Anterior cingulate cortex (tissue), 58 donors: ENCODE measurements around the gene CRTAC1.

ENCODE experiments used
- DNase-seq, 58 donors: peaks; one replicate each; lab custom pipeline; 2025; lab: John Stamatoyannopoulos, UW

Gene CRTAC1, protein sequence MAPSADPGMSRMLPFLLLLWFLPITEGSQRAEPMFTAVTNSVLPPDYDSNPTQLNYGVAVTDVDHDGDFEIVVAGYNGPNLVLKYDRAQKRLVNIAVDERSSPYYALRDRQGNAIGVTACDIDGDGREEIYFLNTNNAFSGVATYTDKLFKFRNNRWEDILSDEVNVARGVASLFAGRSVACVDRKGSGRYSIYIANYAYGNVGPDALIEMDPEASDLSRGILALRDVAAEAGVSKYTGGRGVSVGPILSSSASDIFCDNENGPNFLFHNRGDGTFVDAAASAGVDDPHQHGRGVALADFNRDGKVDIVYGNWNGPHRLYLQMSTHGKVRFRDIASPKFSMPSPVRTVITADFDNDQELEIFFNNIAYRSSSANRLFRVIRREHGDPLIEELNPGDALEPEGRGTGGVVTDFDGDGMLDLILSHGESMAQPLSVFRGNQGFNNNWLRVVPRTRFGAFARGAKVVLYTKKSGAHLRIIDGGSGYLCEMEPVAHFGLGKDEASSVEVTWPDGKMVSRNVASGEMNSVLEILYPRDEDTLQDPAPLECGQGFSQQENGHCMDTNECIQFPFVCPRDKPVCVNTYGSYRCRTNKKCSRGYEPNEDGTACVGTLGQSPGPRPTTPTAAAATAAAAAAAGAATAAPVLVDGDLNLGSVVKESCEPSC

DNA sequence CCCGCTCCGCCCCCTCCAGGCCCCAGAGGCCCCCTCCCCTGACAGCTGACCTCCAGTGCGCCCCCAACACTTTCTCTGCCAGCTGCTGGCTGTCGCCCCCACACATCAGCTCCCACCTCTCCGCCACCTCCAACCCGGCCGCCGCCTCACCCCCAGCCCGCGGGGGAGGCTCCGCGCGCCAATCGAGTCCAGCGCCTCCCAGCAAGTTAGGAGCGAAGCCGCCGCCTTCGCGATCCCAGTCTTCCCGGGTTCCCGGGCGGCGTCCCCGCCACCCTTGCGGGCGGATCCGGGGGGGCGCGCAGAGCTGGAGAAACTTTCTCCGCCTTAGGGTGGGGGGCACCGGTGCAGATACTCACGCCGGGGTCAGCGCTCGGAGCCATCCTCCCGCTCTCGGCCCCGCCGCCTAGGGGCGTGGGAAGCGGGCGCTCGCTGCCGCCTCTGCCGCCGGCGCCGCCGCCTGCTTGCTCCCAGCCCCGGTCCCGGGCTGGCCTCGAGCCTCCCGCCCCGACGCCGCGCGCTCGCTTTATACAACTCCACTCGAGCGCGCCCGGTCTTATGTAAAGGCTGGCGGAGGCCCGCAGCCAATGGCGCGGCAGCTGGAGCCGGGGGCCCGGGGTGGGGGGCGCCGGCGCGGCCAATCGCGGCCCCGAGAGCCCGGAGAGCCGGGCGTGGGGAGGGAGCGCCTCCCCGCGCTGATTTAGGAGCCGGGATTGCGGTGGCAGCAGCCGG, at the start of gene CRTAC1:
Gene CRTAC1, minus strand, starts transcription at position 529 of the 729 bp plus-strand sequence. Its CDS starts 149 bp downstream, at position 380.
- DNase-seq: peak in 55 of 58 donors; percentile 28 to 90 (median 74)

DNA sequence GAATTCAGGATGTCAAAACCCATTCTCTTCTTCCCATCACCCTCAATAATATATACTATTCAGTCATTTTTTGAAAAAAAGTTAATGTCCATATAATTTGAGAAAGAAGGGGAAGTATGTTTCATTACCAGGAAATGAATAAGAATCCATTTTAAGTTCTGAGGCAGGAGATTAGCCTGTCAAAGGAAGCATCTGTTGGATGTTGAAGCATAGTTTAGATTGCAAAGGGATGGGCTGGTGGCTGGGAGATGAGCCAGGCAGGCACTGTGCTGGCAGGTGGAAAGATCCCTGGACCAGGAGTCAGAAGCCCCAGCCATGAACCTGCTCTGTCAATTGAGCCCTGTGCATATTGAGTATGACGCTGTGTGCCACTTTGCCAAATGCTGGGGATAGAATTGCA, 48.4 kb upstream of the CRTAC1 start:
- DNase-seq: no peak

DNA sequence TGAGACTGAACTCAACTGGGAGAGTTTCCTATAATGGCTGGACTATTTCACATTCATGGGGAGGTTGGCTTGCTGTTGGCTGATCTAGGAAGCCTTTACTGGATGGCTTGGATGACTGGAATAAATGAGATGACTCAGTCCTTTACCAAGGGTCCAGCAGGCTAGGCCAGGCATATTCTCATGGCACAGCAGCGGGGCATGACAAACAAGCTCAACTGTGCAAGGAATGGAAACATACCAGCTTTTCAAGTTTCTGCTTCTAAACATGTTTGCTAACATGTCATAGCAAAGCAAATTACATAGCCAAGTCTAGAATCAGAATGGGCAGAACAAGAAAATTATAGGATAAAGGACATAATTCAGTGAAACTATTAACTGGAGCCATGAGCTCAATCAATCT, 46.8 kb upstream of the CRTAC1 start:
- DNase-seq: no peak

DNA sequence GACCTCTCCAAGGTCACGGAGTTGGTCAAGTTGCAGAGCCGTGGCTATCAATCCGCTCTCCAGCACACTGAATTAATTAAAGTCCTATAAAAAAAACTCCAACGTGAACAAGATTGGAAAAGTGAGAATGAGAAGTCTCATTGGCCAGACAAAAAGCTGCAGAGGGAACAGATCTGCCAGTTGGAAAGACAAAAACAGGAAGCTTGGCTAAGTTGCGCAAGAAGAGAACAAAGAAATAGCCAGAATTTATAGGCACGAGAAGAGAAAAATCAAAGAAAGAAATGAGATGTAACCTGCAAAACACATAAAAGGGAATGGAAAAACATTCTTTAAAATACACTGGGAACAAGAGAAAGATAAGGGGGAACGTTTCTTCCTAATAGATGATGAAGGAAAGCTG, 45.7 kb upstream of the CRTAC1 start:
- no peak for DNase-seq

DNA sequence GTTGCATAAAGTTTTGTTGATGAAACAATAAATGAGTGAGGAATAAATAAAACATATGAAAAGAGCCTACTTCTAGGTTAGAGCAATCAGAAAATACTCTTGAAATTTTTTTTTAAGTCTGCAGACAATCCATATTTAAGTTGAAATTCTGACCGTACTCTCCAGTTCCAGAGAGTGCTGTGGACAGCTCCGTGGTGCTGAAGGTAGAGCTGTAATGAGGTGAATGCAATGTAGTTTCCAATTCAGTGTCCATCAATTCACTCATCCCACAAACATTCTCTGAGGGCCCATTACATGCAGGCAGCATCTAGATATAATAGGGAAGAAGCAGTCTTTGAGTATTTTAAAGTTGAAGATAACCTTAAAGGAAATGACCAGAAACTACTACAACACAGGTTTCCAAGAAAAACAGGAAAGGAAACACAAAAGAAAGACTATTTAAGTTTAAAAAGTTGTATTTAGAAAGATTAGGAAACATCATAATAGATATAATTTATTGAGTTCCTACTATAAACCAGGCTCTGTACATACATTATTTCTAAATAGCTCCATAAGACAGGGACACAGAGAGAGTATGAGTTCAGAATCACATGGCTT, 44.0 kb upstream of the CRTAC1 start:
- no peak for DNase-seq

DNA sequence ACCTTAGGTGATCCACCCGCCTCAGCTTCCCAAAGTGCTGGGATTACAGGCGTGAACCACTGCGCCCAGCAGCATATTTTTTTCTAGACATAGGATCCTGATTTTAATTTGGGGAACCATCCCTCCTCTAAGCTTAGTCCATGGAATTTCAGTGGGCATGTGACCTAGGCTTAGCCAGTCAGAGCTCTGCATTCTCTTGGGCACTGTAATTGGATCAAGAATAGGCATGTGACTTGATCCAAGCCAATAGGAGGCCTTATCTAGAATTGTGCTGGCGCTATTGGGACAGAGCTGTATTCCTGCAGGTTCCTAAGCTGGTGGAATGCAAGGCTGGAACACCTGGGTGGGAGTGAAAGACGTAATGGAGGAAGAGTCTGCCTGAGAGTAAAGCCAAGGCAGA, 36.7 kb upstream of the CRTAC1 start:
- no peak for DNase-seq

DNA sequence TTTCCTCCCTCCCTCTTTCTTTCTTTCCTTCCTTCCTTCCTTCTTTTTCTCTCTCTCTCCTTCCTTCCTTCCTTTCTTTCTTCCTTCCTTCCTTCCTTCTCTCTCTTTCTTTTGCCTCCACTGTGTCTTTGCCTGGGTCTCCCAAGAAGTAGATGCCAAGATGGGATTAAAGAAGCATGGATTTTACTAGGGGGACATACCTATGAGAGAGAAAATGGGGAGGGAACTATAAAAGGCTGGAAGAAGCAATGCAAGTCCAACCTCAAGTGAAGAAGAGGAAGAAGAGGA, 33.3 kb upstream of the CRTAC1 start:
- no peak for DNase-seq

DNA sequence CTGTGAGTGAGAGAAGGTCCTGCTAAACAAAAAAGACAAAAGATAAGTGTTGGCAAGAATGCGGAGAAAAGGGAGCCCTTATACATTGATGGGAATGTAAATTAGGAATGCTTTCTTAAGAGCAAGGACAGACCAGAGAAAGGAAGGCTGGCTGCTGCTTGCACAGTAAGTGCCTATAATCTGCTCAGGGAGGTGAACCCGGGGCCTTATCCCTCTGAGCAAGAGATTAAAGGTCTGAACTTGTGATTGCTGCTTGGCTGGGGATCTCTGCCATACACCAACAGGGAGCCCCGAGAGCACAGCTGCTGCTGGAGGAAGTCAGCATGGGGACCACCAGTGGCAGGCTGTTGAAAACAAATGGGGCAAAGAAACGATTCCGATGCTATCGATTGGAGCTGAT, 32.0 kb upstream of the CRTAC1 start:
- no peak for DNase-seq

DNA sequence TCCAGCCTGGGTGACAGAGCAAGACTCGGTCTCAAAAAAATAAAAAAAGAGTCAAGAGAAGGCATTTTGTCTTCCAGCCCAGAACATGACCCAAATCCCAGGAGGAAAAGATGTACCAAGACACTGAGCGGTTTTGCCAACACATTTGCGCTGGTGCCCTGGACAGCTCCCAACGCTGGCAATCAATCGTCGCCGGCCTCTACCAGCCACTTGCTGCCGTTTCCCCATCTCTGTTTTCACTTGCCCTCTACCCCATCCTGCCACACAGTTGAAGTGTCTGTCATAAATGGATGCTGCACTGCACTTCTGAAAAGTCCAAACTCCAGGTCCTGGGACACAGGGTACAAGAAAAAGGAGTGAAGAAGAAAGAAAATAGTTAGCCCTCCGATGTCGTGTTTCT, 29.7 kb upstream of the CRTAC1 start:
- peak in 2 of 58 donors; percentile 5 to 9 for DNase-seq

DNA sequence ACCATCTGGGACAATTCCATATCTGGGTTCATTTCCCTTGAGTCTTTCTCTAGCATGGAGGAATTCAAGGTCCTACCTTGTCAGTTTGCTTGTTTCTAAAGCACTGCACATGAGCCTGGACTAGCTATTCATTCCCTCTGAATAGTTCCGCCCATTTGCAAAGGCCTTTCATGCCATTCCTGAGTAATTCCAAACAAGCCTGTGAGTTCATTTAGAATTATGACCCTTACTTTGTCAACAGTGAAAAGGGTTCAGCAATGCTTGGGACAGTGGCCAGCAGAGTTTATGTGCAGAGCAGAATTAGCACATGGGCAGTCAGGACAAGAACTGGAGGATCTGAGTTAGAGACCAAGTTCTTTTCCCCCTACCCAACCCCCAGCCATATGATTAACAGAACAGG, 27.9 kb upstream of the CRTAC1 start:
- DNase-seq: no peak

DNA sequence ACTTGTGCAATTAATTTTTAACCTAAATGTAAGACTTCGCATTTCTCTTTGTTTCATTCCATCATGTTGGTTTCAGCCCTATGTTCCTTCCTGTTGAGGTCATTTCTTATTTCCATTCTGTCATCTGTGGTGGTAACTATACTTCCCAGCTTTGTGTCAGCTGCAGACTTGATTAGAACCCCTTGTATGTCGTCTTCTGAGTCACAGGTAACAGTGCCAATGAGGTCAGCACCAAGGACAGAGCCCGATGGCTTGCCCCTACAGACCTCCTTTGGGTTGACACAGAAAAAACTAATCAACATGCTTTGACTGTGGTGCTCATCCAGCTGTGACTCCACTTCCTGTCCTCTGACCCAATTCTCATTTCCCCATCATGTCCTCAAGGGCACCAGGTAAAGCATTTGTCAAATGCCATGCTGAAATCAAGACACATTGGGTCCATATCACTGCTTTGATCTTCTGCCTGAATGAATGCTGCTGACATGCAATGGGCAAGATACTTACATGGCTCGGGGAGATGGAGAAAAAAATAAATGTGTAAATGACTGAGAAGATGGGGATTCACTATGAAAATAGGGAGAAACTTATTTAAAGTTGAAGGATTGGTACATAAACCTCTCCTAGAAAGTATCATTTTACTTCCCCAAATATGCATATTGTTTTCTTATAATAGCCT, 25.6 kb upstream of the CRTAC1 start:
- DNase-seq: no peak

DNA sequence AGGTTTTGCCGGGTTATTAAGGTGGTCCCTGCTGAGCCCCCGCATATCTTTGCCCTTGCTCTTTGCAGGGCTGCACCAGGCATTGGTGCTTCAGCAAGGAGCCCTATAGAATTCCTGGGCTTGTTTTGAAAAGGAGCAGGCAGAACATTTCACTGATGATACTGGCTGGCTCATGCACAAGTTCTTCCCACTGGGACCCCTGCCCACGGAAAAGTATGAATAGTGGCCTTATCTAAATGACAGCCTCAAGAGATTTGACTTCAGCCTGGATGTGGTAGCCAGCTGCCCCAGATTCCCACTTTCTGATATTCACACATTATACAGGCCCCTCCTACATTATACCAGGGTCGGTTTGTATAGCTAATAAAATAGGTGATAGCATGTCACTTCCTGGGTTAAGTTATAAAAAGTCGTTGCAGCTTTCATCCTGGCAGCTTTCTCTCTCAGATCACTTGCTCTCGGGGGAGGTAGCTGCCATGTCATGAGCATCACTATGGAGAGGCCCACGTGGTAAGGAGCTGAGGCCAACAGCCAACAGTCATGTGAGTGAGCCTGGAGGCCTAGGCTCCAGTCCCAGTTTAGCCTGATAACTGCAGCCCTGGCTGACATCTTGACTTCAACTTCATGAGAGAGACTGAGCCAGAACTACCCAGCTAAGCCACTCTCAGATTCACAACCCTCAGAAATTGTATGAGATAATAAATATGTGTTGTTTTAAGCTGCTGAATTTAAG, 16.8 kb upstream of the CRTAC1 start:
- peak in 41 of 58 donors; percentile 6 to 82 (median 42) for DNase-seq

DNA sequence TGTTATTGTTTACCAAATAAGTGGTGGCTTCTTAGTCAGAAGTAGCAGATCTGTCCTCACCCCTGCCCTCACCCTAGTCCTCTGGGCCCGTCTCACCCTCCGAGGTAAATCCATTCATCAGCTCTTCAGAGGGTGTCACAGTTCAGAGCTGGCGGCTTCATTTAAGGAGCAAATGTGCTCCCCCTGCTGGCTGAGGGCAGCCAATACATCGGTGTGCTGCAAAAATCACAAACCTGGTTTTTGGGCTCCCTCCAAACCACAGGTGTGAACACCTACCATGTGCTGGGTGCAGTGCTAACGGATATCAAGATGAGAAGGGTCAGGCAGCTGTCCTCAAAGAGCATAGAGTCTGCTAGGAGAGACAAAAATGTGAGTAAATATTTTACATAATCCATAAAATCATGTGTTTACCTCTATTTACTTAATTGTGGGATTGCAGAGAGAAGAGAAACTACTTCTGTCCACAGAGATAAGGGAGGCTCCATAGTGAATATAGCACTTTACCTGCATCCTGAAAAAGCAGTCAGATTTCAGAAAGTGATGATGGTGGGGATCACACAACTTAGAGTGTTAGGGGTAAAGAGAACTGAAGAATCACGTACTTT, 15.5 kb upstream of the CRTAC1 start:
- DNase-seq: peak in 41 of 58 donors; percentile 4 to 65 (median 29)

DNA sequence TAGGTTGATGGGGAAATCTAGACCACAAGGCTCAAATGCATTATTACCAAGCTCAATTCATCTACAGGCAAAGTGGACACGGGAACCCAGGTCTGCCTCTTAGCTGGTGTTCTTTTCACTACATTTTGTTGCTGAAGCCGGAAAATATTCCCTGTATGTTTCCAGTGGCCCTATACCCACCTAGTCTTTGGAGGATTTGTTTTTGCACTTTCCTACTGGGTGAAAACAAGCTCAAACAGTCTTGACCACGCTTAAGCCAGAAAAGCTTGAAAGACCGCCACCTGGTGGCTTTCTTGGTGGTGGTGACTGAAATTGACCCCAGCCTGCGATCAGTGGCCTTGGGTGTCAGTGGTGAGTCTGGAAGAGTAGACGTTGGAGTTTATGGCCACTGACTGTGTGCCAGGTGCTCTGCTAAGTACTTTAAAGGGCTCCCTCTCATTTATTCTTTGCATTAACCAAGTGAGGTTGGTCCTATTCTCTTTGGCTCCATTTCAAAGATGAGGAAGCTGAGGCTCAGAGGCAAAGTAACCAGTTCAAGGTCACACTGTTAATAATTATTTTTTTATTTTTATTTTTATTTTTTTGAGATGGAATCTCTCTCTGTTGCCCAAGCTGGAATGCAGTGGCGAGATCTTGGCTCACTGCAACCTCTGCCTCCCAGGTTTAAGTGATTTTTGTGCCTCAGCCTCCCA, 11.1 kb upstream of the CRTAC1 start:
- DNase-seq: peak in 46 of 58 donors; percentile 2 to 75 (median 46)

DNA sequence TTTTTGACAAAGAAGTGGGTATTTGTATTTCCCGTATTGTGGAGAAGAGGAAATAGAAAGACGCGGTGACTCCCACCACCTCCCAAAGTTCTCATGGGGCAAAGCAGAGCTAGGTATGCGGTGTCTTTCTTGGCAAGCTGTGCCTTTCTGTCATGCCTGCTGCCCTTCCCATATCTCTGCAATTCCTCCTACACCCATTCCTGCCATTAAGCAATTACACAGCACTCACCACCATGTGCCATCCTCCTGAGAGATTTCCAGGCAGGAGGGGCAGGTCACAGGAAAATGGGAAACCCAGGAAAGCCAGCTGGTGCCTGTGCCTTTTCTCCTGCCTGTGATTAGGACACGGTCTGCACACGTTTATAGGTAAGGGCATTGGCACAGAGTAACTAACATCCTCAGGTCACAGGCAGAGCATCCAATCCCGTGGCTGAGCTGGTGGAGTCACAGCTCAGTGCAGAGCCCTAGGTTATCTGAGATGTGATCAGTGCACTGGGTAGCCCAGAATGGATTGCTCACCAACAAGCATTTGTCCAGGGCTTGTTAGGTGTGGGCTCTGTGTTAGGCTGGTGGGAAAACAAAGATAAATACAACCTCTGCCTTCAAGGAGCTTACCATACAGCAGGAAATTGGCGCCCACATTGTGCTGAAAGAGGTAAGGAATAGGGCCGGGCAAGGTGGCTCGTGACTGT, 9.4 kb upstream of the CRTAC1 start:
- no peak for DNase-seq

DNA sequence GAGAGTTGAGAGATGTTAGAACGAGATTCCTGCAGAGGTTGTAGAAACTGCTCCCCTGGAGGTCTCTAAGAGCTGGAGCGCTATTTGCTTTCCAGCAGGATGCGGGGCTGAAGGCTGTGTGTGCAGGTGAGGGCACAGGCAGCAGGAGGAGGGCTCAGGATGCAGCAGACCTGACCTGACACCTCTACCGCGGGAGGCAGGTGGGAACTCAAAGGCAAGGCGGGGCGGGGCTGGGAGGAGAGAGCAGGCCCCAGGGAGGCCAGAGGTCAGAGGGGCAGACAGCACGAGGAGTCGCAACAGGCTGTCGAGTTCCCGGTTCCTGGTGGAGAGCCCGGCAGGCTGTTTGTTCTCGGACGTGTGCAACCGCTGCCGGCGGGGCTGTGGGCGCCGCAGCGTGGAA, 7.9 kb upstream of the CRTAC1 start:
- no peak for DNase-seq

DNA sequence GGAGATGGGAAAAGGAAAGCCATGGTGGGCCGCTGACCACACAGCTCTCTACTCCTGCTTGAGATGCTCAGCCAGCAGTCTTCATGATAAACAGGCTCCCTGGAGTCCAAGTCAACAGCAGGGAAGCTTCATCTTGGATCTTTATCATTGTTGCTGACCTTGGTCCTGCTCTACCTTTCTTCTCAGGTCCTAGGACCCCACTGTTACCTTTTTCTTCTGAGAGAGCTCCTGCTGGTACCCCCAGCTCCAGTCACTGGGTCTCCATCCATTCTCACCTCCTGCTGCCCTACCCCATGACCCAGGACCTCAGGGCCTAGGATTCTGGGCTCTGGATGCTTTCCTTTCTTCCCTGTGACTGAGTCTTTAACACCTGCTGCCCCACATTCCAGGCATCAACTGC, 5.2 kb upstream of the CRTAC1 start:
- DNase-seq: no peak

DNA sequence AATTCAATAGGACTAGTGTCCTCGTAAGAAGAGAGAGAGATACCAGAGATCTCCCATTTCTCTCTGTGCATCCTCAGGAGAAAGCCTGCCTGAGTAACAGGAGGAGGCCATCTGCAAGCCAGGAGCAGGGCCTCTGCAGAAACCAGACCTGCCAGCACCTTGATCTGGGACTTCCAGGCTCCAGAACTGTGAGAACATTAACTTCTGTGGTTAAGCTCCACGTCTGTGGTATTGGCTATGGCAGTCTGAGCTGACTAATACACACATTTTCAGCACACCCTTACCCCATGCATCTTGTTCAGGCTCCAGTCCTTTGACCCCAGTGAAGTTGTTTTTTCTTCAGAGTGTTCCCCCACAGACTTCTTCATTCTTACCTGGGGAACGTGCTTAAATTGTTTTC, 3.1 kb upstream of the CRTAC1 start:
- no peak for DNase-seq
